HG02970 (cell line): Measurements from ENCODE around the gene DNAJB14.

Experiments used
- ATAC-seq: cut with Tn5 transposase; IDR thresholded peaks from one replicate; pipeline ENCODE4 v1.9.1; 2021; ENCODE audit warnings: mild to moderate bottlenecking, moderate library complexity, moderate number of reproducible peaks; ENCODE audit not compliant: unreplicated experiment, low FRiP score

The DNAJB14 gene

GRCh38 chr4:99945718-99946355 lies 581 bp downstream of the DNAJB14 start:
- peak; percentile 0 for ATAC-seq

DNA sequence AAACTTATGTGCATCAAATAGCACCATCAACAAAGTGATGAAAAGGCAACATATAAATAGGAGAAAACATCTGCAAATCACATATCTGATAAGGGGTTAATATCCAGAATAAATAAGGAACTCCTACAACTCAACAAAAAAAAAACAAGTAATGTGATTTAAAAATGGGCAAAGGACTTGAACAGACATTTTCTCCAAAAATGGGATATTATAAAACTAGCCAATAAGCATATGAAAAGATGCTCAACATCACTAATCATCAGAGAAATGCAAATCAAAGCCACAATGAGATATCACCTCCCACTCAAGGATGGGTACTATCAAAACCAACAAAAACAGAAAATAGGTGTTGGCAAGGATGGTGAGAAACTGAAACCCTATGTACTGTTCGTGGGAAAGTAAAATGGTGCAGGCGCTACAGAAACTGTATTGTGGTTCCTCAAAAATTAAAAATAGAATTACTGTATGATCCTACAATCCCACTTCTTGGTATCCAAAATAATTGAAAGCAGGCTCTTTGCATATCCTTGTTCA lies 2.4 kb downstream of the DNAJB14 start:
- ATAC-seq = no peak

DNA sequence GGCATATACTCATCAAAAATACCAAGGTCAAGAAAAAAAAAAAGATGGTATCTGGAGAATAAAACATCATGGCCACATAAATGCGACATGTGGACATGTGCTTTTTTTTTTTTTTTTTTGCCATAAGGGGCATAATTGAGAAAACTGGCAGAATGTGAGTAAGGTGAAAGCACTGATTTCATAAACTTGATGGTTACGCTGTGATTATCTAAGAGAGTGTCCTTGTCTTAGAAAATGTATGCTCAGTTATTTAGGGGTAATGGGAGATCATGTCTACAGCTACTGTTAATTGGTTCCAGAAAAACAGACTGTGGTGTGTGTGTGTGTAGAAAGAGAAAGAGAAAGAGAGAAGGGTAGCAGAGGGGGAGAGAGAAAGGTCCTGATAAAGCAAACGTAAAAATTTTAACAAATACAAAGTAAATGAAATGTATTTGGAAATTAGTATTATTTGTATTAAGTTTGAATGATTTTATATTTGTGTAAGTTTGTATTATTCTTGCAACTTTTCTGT lies 8.1 kb downstream of the DNAJB14 start:
- ATAC-seq = no peak

GRCh38 chr4:99934891-99935290 lies 11.5 kb downstream of the DNAJB14 start:
- ATAC-seq = no peak

DNA sequence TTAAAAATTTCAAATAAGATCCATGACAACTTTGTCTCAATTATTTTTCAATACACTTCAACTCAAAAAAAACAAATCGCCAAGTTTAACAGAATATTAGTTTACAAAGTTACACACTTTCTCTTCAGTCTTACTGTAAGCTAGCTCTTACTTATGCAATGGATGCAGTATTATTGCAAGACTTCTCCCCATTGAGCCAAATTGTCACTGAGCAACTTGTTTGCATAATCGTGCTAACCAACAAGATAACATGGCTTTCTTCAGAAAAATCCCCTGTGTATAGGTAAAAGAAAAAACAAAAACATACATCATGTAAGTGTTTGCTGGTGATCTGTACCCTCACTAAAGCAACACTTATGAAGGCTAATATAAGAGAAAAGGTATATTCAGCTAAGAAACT lies 18.9 kb downstream of the DNAJB14 start:
- no peak for ATAC-seq

- no peak for ATAC-seq
Observed at GRCh38 chr4:99921174-99921573, 25.2 kb downstream of the DNAJB14 start.

DNA sequence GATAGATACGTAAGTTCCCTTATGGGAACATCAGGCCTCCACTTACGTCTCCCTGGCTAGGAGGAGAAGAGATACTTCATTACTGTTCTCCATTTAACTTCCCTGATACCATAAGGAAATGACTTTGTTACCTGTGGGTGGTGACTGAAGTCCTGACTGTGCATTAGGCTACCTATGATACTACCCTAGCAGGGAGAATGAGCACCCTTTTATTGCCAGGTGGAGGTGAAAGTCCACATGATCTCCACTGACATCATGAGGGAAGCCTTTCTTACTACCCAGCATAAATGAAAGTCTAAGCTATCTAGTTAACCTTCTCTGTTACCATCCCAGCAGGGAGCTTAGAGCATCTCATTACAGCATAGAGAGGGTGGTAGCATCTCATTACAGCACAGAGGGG lies 27.8 kb downstream of the DNAJB14 start:
- no peak for ATAC-seq

GRCh38 chr4:99917575-99917974 lies 28.8 kb downstream of the DNAJB14 start:
- no peak for ATAC-seq

GRCh38 chr4:99915449-99915848 lies 31.0 kb downstream of the DNAJB14 start:
- ATAC-seq = no peak

- no peak for ATAC-seq
Observed at GRCh38 chr4:99894998-99895397, 51.4 kb downstream of the DNAJB14 start.

GRCh38 chr4:99894161-99894997 lies 52.0 kb downstream of the DNAJB14 start, which contains the start of gene LAMTOR3:
TSS of gene LAMTOR3 (minus strand) at chr4:99894427. CDS start at chr4:99893963, 464 bp downstream.
- peak; percentile 99 for ATAC-seq

DNA sequence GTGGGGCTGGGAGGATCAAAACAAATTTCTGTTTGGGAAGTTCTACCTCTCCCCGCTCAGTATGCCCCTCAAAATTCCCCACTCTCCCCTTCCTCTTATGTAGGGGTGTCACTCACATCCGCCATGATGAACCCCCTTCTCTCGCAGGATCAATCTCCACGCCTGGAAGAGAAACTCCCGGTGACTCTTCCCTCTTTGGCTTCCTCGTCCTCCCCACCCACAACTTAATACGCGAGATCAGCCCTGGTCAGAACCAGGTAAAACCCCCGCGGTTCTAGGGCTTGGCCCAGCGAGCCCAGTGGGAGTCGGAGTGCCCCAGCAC lies 52.6 kb downstream of the DNAJB14 start:
- no peak for ATAC-seq

DNA sequence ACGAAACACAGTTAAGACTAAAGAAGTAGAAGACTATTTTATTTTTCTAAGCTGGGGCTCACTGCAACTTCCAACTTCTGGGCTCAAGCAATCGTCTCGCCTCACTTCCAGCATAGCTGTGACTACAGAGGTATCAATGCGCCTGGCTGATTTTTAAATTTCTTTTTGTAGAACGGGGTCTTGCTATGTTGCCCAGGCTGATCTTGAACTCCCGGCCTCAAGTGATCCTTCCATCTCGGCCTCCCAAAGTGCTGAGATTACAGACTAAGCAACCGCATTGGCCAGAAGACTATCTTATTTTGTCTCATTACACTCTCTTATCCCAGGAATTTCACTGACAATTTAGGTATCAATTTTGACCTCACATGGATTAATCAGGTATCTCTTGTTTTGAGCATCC lies 53.4 kb downstream of the DNAJB14 start:
- no peak for ATAC-seq

DNA sequence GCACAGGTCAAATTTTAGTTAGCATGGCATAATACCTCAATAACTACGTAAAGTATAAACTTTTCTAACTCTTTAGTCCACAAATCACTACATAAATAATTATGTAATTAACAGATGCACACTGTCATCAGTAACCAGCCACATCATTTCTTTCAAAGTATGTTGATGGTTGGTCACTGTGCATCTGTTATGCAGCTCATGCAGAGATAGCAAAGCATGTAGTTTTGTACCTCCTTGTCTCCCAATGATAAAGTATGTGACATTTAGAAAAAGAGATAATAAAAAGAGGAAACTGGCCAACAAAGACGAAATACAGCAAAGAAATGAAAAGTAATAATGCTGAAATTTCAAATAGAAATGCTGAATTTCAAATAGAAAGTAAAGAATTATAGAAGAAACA lies 55.1 kb downstream of the DNAJB14 start:
- ATAC-seq = no peak

DNA sequence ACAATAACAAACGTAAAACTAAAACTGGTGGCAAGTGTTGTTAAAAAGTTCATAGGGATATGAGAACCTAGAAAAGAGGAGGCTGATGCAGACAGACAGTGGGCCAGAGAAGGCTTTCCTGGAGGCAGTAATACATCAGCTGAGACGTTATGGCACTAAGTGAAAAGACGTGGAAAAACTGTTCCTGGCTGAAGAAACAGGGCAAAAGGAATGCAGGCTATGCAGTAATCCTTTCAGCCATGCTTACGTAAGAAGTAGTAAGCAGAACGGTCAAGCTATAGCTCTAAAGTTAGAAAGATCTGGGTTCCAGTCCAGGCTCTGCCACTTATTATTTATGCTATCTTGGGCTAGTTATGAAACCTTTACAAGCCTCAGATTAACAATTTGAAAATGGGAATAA lies 58.6 kb downstream of the DNAJB14 start:
- ATAC-seq = no peak

DNA sequence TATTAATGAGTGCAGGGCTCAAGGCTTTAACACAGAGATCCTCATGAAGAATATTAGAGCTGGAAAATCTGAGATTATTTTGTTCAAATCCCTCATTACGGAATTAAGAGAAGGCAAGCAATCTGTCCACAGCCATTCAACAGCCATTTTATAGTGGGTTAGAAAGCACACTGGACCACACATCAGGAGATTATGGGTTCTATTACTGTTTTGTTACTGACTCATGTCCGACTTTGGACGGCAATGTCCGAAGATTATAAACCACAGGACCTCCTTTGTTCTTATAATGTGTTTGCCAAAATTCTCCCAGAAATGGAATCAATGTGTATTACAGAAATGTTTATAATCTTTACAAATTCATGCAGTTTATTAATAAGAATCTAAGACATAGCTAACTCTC lies 60.3 kb downstream of the DNAJB14 start:
- ATAC-seq = no peak

GRCh38 chr4:99885687-99886086 lies 60.7 kb downstream of the DNAJB14 start:
- no peak for ATAC-seq

GRCh38 chr4:99885063-99885664 lies 61.3 kb downstream of the DNAJB14 start:
- ATAC-seq = no peak

- ATAC-seq = no peak
Observed at GRCh38 chr4:99879458-99879857, 67.0 kb downstream of the DNAJB14 start.

- no peak for ATAC-seq
Observed at GRCh38 chr4:99878604-99879003, 67.8 kb downstream of the DNAJB14 start.

GRCh38 chr4:99876946-99877345 lies 69.5 kb downstream of the DNAJB14 start:
- no peak for ATAC-seq
